Skeletal muscle cell (primary cell): Measurements from ENCODE around the gene CLSTN3.
"Not testable (repeated sequence)": the region's sequence is repeated elsewhere in the genome, so short reads cannot be mapped to it uniquely, and the experiment has no call there.

ENCODE experiments used
- DNase-seq: peaks from one replicate; pipeline ENCODE4 v3.0.0-alpha.2; 2010; ENCODE audit warnings: low read depth
- H3K4me3 ChIP-seq: 2 replicates; pipeline ENCODE4 v1.5.1; 2011; ENCODE audit warnings: low read depth, mild to moderate bottlenecking, control low read depth, low read length, moderate library complexity

Gene CLSTN3

DNA sequence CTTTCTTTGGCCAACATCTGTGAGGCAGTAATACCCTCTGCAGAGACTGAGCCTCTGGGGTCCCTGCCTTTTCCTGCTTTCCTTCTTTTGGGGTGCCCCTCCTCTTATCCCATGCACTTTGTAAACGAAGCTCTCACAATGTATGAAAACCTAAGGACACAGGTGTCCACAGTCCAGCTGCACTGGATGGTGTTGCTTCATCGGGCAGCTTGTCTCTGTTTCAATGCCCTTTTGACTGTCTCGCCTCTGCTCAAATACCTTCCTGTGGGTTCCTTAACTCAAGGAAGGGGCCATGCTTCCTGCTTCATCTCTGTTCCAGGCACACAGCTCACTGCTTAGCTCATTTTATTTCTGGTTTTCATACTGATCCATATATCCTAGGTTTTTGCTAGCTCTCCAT is 27.6 kb upstream of the CLSTN3 start:
- H3K4me3 ChIP-seq: no peak overlapping the region
- no peak for DNase-seq

DNA sequence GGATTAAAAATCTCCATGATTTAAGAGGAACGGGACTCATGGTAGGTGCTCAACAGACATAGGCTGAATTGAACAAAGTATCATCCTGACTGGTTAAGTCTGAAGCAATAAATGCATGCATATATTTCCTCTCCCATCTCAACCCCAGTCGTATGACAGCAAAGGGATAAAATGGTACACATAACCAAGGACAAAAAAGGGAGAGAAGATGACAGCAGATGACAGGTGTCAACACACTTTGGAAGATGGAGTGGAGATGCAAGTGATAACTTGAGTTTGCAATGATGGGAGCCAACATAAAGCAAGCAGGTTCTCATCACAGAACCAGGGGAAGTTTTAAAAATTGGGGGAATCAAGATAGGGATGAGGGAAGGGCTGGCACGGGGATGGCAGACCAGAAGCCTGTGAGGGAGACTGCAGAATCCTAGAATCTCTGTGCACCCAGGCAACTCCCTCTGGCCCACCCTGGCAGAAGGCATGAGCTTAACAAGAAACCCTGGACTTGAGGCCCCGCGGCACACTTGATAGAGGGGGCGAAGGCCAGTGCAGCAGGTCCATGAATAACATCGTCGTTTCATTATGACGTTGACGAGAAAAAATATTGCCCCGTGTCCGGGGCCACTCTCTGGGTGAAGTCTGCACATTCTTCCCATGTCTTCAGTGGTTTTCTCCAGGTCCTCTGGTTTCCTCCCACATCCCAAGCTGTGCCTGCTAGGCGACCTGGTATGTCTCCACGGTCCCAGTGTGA is 26.2 kb upstream of the CLSTN3 start:
- no peak for DNase-seq
- no peak overlapping the region for H3K4me3 ChIP-seq

DNA sequence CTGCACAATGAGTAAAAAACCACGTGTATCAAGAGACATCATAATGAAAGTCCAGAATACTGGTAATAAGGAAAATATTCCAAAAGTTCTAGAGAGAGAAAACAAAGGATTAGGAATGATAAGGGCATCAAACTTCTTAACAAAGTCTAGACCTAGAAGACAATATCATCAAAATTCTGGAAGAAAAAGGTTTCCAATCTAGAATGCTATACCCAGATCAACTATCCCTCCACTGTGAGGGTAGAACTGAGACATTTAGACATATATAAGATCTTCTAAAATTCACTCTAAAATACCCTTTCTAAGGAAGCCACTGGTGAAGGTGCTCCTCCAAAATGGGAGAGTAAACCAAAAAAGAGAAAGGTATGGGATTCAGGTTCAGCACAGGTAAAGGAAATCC is 24.1 kb upstream of the CLSTN3 start:
- no peak overlapping the region for H3K4me3 ChIP-seq
- DNase-seq: no peak

DNA sequence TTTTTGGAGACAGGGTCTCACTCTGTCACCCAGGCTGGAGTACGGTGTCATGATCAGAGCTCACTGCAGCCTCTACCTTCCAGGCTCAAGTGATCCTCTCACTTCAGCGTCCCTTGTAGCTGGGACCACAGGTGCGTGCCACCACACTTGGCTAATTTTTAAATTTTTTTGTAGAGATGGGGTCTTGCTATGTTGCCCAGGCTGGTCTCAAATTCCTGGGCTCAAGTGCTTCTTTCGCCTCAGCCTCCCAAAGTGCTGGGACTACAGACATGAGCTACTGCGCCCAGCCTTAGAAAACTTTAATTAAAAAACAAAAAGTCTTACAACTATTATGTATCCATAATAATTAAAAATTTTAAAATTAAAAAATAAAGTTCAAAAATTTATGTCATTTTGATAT is 23.0 kb upstream of the CLSTN3 start:
- DNase-seq, H3K4me3 ChIP-seq: not testable (repeated sequence)

DNA sequence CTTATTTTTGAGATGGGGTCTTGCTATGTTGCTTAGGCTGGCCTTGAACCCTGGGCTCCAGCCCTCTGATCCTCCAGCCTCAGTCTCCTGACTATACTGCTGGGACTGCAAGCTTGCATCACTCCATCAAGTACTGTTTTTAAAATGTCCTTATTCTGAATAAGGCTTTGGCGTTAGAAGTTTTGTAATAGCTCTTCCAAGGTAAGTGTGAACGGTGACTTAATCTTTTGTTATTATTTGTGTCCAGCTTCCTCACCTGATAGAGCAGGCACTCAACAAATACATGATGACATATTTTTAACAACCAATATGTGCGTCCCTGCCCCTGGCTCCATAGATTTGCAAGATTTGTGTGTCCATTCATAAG is 22.6 kb upstream of the CLSTN3 start:
- peak overlapping the region; percentile 66 for H3K4me3 ChIP-seq
- no peak for DNase-seq

DNA sequence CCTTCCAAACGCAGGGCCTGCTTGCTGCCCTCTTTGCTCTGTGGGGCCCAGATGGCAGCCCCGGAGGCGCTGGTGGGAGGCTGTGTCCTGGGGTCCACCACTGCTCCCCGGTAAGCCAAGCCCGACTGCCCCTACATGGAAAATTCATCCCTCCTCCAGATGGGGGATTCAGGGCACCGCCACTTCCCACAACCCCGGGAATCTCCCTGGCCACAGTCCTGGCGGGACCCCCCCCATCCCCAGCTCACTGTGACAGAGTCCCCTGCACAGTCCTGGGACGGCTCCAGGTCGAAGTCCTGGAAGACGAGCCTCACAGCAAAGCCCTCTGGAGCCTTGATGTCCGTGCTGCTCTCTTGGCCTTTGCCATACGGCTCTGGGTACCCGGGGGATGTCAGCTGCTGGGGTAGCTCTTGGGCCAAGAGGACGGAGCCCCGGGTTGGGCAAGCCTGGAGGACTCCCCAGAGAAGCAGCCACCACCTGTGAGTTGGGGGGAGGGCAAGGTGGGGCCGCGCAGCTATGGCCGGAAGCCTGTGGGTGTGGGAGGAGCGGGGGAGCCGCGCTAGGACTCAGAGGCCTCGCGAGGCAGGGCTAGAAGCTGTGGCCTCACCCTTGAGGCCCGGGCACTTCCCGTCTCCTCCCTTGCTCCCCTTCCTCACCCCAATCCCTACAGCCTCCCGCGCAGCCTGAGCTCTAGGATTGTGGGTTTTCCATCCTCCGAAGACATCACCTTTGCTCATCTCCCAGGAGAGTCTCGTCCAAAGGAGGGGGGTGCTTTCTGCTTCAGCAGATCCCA is 22.0 kb upstream of the CLSTN3 start:
- DNase-seq: no peak
- peak overlapping the region; percentile 66 for H3K4me3 ChIP-seq

DNA sequence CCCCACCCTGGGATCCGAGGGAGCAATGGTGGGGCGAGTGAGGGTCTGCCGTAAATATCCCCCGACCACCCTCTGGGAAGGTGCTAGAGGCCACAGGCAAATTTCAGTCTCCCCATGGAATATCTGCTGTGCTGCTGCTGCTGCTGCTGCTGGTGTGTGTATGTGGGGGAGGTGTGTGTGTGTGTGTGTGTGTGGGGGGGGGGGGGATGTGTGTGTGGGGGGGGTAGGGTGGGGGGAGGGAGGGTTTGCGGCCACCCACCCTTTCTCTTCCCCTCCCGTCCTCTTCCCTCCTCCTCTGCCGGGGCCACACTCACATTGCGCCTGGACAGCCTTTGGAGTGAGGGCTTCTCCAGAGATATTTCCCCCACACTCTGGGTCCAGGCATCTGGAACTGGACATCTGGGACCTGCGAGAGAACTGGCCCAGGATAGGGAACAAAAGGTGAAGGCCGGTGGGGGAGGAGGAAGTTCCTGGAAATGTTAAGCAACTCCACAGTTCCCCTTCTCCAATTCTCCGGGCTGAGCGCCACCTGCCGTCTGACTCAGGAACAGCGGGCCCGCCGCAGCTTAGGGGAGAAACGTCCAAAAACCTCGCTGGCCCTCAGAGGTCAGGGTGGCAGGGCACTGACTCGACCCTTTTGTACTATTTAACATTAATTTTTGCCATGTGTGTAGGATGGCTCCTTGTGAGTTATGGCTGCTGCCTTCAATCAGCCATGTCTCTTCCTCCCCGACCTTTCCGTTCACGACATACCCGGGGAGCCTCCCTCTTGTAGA is 21.2 kb upstream of the CLSTN3 start, which contains the start of gene C1RL:
Gene C1RL (minus strand): TSS at position 419 of the 776 bp plus-strand sequence. CDS start 34 bp downstream, at position 385.
- peak; percentile 83 for DNase-seq
- peak within 1 kb of the TSS; percentile 66 for H3K4me3 ChIP-seq

DNA sequence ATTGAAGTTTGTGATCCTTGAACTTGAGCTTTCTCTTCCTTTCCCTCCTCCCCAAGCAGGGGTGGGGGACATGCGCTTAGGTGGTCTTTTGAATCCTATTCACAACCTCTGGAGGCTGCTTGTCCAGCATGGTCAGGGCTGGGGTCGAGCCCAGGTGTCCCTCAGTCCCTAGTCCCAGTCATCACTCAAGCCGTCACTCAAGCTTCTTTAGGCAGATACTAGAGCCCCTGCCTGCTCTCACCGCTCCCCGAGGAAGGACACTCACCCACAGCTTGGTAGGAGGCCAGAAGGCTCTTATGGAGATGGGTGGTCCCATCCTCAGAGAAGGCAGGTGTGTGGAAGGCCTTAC is 20.6 kb upstream of the CLSTN3 start:
- no peak for DNase-seq
- H3K4me3 ChIP-seq: peak overlapping the region; percentile 66

DNA sequence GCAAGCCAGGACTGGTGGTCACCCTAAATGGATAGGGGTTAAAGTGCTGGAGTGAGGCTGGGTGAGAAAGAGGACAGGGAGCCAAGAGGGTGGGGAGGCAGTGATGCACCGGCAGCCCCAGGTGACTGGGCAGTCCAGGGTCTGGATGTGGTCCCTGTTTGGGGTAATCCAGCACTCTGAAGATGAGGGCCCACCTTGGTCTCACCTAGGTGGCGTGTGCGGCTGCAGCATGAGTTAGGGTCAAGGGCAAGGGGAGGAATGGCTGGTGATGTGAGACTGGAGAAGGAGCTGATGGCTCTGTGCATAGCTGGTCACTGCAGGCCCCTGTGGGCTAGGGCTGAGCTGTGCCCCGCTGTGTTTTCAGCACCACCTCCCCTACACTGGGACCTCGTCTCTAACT is 19.5 kb upstream of the CLSTN3 start:
- H3K4me3 ChIP-seq: no peak overlapping the region
- DNase-seq: no peak

DNA sequence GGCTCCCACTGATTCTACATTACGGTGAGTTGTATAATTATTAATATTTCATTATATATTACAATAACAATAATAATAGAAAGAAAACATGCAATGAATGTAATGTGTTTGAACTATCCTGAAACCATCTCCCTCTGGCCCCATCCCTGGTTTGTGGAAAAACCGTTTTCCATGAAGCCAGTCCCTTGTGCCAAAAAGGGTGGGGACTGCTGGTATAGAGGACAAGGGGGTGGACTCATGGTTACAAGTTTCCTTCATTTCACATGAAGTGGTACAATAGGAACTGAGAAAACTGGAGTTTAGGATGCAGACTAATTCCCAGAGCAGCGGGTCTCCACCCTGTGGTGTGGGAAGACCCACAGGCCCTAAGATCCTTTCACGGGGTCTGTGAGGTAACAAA is 18.1 kb upstream of the CLSTN3 start:
- no peak overlapping the region for H3K4me3 ChIP-seq
- DNase-seq: no peak

DNA sequence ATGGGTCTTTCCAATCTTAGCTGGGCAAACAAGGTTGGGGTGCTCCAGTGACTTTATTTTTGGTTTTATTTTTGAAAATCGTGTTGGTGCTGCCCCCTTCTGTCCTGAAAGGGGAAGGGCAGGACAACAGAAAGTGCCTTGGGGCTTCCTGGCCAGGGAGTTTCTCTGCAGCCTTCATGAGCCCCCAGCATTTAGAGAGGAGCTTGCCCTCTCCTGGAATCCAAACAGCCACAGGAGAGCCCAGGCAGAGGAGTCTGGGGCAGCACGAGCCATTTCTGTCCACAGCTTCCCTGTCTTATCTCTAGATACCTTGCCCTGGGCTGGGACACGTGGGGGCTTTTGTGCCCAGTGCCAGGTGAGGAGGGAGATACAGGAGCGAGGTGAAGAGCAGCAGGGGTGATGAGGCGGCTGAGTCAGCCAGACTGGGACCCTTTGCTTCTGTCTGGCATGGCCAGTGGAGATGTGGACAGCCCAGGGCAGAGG is 16.7 kb upstream of the CLSTN3 start:
- DNase-seq: no peak
- no peak overlapping the region for H3K4me3 ChIP-seq

DNA sequence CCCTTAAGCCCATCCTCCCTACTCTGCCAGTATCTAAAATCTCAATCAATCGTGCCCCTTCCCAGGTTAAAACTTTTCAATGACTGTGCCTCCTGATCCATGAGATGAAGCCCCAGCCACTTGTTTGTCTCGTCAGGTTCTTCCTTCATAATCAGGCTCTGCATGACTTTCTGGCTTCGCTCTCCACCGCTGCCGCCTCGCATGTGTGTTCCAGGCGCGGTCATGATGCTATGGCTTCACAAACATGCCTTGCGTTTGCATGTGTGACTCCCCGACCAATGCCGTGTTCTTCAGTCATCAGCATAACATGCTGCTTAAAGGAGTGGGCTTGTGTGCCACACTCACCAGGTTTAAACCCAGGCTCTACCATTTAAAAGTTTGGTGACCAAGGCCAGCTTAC is 16.2 kb upstream of the CLSTN3 start:
- H3K4me3 ChIP-seq: no peak overlapping the region
- DNase-seq: no peak

DNA sequence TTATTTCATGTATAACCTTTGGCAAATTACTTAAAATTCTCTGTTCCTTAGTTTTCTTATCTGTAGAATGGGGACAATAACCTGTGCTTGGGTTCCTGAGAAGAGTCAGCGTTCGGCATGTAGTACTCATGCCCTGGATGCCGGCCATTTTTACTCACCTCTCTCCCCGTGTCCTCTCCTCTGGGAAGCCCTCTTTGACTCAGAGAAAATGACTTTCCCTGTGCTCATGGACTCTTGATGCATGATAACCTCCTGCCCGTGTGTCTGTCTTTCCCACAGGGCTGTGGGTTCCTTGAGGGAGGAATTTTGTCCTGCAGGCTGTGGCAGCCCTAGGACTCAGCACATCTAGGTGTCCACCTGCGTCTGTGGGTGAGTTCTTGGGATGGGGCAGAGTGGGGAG is 15.3 kb upstream of the CLSTN3 start:
- no peak overlapping the region for H3K4me3 ChIP-seq
- no peak for DNase-seq

DNA sequence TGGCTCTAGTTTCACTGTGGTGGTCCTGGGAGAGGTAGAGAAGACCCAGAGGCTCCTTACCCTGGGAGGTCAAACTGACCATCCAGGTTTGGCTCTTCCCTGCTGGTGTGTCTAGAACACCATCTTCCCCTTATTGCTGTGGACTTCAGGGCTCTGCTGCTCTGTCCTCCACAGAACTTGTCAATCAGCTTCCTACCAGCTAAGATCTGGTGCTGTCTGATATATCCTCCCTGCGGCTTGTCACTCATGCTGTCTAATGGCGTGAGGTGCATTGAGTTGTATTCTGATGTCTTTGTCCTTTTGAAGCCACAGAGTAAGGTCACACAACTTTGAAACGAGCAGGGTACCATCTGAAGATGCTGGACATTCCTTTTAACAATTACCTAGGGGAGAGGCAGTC is 14.0 kb upstream of the CLSTN3 start:
- DNase-seq: no peak

DNA sequence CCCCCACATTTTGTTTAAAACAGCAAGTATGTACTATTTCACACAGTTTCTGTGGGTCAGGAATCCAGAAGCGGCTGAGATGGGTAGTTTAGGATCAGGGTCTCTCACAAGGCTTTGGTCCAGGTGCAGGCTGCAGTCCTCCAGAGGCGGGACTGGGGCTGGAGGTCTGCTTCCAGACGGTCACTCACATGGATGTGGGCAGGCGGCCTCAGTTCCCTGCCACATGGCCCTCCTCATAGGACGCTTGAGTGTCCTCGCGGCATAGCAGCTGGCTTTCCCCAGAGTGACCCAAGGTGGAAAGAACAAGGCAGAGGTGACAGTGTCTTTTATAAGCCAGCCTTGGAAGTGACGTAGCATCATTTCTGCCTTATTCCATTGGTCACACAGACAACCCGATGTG is 13.3 kb upstream of the CLSTN3 start:
- DNase-seq: no peak
- H3K4me3 ChIP-seq: no peak overlapping the region

More for the DNA sequence above, 14.0 kb upstream of the CLSTN3 start:
- no peak overlapping the region for H3K4me3 ChIP-seq

DNA sequence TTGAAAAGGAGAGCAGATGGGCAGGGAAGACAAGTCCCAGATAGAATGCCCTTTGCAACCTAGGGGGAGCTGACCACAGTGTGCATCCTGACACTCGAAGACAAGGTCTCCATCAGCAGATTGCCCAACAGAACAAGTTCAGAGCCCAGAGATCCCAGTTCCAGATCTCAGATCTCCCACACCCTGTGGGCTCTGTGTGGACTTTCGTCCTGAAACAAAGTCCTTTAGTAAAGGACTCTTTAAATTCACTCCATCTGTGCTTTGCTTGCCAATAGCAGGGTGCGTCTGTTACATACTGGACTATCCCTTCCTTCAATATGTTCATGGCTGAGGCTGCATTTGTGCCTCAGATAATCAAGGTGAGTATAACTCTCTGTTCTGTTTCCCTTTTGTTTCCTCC is 12.5 kb upstream of the CLSTN3 start:
- no peak for DNase-seq
- H3K4me3 ChIP-seq: no peak overlapping the region

DNA sequence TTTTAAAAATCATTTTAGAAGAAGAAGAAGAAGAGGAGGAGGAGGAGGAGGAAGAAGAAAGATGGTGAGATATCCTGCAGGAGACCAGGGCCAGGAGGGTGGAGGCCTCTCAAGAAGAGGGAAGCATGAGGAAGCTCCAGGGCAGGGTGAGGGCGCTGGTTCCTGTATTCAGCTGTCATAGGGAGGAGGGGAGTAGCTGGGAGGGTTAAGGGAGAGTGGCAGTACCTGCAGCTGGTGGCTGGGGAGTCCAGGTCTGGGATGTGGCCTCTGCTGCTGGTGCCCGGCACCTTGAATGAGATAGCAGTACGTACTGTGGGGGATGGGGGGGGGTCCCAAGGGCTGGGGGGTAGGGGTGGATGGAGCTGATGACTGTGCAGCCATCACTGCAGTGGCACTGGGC is 11.3 kb upstream of the CLSTN3 start:
- DNase-seq: no peak

DNA sequence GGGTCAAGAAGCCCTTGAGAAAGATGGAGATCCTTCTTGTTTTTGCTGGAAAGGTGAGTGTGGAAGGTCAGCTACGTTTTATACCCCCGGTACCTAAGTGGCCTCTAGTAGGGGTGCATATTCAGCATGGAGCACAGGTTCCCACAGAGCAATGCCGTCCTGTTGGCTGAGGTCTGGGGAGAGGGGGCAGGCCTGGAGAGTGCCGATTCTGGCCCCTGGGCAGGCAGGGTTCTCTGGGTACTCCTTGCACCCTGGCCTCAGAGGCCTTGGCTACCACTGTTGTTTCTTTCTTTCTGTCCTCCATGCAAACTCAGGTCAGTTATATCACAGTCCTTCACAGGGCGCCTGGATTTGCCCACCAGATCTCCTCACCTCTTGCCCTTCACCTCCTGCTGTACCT is 10.0 kb upstream of the CLSTN3 start:
- H3K4me3 ChIP-seq: no peak overlapping the region
- DNase-seq: no peak

More for the DNA sequence above, 11.3 kb upstream of the CLSTN3 start:
- H3K4me3 ChIP-seq: no peak overlapping the region

DNA sequence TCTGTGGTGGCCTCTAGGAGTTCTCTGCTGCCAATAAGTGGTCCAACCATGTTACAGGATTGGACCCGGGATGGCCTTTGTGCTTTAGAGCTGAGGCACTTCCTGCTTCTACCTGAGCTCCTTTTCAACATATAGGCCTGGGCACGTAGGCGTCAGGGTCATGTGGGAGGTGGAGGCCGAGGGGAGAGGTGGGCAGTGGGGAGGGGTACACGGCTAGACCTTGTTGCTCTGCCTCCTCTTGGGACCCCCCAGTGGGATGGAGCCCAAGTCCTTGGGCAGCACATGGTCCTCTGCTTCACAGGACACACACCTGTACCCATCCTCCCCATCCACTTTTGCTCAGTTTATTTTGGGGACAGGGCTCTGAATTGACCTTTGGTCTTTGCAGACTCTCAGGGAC is 8.8 kb upstream of the CLSTN3 start:
- DNase-seq: no peak
- H3K4me3 ChIP-seq: no peak overlapping the region
